Stimulated activated naive CD4-positive, alpha-beta T cell (primary cell): Measurements from ENCODE around the gene MGAT4A.
A peak's percentile ranks its signal among the peaks of the same experiment; 100 is the strongest.

ENCODE experiments used
- DNase-seq, 6 experiments: peaks; one replicate each; lab custom pipeline; 2025; lab: John Stamatoyannopoulos, UW

MGAT4A gene

DNA sequence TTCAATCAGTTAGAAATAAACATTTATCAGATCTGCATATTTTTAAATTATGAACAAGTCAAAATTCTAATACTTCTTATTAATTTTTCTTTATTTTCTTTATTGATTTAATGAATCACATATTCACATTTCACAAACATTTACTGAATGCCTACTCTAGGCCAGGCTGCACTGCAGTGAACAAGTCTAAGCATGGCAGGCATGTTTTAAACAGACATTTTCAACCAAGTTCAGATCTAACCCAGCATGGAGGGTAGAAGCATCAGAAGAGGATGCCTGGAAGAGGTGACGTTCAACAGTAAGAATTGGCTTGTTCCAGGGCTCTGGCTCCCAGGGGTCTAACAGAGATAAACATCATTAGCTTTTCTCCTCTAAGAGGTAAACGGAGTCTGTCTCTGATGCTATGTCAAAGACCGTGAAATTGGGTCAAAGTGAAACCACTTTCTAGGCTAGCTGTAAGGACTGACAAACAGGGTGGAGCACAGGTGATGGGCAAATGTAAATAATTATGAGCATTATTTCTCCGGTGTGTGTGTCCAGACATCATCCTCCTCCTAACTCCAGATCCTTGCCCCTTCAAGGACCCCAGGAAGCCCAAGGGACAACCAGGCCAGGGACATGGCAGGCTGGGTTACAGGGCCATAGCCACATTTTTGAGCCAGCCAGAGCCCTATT lies 72.0 kb downstream of the MGAT4A start:
- peak in 2 of 6 experiments; percentile 28 to 42 for DNase-seq

DNA sequence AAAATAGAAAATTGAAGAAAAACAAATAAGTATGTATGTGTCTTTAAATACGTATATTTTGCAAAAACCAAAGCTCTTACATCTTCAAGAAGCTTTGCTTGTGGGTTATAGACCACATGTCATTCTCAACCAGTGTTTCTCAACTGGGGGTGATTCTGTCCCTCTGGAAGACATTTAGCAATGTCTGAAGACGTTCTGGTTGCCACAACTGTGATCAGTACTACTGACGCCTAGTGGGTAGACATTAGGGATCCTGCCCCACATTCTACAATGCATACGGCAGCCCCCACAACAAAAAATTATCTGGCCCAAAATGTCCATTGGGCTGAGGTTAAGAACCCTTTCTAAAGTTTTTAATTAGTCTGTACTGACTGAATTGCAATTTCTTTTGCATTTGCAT lies 74.1 kb downstream of the MGAT4A start:
- DNase-seq = peak; percentile 16 to 70 (median 52)

DNA sequence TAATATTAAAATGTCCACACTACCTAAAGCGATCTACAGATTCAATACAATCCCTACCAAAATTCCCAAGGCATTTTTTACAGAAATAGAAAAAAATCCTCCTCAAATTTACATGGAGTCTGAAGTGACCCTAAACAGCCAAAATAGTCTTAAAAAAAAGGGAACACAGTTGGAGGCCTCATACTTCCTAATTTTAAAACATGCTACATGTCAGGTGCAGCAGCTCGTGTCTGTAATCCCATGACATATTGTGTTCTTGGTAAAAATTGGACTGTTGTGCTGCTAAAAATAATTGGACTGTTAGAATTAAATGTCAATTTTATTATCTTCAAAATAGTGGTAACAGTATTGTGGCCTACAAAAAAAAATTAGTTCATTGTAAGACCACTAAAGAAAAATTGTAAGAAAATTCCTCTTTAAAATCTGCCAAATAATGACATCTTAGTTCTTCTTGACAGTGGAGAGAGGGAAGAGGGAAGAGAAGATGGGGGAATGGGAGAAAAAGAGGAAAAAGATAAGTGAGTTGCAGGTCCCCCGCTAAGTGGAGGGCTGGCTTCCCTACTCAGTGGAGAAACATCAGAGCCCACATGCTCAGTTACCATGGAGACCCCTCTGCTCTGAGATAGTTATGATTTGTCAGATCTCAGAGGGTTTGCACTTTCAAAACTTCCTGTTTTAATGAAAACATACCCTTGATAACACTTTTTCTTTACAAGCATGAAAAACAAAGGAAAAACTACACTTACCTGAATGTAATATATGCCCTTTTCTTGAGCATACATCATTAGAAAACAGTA lies 76.0 kb downstream of the MGAT4A start:
- DNase-seq = peak in 5 of 6 experiments; percentile 42 to 72 (median 61)

DNA sequence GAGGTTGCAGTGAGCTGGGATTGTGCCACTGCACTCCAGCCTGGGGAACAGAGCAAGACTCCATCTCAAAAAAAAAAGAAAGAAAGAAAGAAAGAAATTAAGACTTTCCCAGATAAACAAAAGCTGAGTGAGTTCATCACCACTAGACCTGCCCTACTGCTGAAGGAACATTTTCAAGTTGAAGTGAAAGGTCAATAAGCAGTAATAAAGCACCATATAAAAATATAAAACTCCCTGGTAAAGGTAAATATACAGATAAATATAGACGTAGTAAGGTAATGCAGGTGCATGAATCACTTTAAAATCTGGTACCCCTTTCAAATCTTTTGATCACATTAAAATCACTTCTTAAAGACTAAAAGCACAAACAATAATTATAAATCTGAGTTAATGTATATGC lies 79.9 kb downstream of the MGAT4A start:
- DNase-seq = no peak

DNA sequence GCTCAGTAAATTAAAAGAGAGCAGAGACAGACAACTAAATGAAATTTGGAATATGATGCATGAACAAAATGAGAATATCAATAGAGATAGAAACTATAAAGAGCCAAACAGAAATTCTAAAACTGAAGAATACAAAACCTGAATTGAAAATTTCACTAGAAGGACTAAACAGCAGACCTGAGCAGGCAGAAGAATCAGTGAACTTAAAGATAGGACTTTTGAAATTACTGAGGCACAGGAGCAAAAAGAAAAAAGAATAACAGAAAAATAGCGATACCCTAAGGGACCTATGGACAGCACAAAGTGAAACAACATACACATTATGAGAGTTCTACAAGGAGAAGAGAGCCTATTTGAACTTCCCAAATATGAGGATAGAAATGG lies 80.9 kb downstream of the MGAT4A start:
- DNase-seq = no peak

DNA sequence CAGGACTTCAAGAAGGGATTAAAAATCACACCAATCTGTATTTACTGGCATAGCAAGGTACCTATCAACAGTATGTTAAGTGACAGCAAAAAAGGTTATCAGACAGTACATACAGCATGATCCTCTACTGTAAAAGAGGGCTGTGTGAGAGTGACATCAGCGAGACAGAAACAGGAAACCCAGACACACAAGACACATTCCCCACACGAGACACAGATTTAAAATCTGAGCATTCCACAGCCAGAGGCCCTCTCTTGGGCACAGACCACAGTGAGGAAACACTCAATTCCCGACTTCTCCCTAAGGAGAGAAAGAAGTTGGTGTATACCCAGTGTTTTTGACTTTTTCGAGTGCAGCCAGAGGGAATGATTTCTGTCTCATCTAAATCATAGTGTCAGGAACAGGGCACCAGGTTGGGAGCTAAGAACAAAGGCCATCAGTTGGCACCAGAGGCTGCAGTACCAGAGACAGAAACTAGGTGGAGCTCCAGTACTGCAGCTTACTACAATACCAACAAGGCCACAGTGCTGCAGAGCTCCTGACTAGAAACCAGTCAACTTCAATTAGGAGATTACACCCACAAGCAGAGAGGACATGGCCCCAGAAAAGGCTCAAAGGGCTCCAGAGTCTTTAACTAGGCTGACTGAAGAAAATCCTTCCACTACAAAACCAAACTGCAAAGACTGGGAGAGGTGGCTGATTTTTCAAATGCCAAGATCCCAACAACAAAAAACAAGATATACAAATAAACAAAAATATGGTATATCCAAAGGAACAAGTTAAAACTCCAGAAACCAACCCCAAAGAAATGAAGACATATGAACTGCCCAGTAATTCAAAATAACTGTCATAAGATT lies 81.6 kb downstream of the MGAT4A start:
- peak; percentile 58 to 87 (median 74) for DNase-seq

DNA sequence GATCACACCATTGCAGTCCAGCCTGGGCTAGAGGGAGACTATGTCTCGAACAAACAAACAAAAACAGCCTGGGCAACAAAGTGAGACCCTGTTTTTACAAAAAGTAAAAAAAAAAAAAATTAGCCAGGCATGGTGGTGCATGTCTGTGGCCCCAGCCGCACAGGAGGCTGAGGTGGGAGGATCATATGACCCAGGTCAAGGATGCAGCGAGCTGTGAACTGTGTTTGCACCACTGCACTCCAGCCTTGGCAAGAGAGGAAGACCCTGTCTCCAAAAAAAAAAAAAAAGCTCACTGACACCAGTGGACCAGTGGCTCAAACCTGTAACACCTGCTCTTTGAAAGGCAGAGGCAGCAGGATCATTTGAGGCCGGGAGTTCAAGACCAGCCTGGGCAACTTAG lies 82.5 kb downstream of the MGAT4A start:
- DNase-seq = no peak

DNA sequence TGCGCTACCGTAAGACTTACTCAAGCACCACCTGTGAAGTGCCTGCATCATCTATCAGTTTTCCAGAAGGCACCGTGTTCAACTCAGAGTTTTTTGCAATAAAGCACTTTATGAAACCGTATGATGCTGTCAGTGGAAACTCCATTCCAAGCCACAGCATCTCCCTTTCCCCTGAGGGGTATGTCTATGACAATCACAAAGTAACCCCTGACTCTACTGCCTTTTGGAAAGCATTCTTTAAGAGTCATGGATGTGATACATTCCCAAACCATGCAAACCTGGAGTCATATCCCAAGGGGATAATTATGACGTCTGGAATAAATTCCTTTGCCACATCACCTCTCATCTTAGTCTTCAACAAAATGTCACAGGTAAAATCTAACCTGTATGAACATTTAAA lies 83.3 kb downstream of the MGAT4A start:
- DNase-seq = no peak

DNA sequence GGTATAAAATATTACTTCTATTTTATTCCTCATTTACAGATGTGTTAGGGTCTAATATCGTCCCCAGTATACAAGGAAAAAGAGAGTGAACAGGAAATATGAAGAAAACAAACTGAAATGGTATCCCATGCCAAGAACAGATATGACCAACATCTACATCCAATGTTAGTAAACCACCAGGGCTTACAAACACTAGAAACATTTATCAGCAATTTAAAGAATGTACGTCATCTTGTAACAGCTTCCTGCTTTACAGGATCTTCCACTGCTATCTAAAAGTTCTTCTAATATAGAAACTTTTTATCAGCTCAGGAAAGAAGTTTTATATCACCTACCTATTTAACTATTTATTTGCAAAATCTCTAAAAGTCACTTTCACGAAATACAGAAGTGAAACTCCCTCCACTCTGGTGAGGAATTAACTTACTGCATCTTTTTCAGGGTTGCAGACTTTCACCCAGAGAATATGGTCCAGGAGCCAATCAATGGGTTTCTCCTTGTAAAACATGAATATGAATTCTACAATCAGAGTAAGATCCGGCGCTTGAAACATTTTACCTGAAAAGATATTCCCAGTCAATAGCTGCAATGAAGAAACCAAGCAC lies 87.3 kb downstream of the MGAT4A start:
- DNase-seq = no peak

DNA sequence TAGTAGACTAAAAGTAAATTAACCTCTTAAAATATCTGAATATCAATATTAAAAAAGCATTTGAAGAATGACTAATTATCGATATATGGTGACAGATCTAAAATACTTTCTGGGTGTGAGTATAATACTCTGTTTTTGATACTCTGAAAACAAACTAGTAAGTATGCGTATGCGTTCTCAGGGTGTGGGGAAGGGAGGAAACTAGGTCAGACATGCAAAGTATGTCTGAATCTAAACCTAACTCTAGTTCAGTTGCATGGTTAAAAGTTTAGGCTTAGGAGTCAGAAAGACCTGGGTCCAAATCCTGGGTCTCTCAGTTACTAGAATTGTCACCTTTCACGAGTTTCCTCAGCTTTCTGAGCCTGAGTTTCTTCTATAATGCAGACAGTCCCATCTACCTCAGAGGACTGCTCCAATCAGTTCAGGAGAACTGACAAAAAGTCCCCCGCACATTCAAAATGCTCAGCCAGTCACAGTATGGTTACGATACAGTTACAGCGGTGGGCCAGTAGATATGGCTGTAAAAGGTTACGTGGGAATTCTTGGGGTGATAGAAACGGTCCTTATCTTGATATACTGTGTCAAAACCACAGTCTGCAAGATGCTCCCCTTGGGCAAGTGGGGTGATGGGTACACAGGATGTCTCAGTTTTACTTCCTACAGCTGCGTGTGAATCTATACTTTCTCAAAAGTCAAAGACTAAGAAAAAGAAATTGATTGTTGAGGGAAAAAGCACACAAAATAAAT lies 93.4 kb downstream of the MGAT4A start:
- DNase-seq = peak in 5 of 6 experiments; percentile 26 to 63 (median 30)

DNA sequence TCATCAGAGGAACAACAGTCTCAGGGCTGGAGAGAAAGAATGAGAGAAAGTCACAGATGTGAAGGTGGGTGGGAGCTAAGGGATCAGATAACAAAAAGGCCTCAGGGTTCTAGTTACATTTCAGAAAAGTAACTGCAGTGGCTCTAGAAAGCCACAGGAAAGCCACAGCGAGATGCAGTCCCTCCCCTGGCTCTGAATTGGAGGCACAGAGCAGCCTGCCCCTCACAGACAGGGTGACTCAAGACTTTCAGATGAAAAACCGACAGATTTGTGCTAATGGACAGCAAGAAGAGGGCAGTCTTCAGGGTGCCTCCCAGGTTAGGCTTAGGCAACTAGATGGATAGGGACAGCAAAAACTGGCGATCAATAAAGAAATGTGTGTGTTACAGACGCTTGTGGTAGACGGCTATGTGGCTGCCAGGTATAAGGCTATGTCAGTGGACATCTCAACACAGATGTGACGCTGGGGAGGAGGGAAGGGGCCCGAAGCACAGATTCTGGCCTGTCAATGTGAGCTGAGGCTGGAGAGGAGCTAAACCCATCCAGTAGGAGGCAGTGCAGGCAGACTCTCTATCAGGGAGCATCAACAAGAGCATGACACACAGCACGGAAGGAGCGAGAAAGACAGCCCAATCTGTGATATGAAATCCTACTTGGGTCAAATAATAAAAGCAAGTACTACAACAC lies 96.4 kb downstream of the MGAT4A start:
- DNase-seq = peak; percentile 7 to 46 (median 16)

DNA sequence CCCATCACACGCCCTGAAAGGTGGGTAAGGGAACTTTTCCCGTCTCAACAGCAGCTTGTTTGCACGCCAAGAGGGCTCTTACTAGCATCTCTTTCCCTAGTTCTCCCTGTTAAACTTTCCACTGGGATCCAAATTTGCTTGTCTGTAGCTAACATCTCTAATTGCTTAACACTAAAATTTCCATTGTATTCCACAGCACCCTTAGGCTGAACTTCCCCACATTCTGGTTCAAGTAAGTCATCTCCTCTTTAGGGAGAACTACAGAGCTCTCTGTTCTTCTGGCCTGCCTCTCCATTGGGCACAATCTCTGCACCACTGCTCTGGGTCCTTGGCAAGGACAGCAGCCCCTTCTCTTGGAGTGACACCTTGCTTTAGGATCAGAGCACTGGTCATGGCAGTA lies 98.6 kb downstream of the MGAT4A start:
- no peak for DNase-seq

DNA sequence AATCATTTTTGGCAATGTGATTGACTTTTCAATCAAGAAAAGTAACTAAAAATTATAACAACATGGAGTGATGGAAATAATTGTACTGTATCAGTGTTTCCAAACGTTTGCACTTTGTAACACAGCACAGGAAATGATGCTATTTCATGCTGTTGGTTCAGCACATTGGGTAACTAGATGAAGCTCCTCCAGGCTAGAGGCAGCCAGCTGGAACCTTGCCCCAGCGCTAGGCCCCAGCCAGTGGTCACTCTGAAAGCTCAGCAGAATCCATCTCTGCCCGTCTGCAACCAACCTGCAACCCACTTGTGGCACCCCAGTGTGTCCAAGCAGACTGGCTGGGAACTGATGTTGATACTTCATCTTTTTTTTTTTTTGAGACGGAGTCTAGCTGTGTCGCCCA lies 107.3 kb downstream of the MGAT4A start:
- DNase-seq = no peak

DNA sequence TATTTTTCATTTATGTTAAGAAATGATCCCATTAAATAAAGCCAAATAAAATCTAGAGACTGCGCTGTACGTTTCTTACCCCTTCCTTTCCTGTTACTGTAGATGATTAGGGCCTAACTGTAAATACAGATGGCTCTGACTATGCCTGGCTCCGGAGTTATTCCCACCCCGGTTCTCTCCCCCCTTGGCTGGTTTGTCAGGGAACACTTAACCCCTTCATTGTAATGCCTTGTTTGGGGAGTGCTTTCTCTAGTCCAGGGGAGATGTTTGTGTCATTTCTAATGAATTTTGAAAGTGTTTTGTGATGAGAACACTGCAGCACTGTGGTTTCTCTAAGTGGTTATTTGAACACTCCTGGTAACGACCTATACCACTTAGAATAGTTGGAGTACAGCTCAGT lies 113.8 kb downstream of the MGAT4A start:
- DNase-seq = peak in 1 of 6 experiments; percentile 47

DNA sequence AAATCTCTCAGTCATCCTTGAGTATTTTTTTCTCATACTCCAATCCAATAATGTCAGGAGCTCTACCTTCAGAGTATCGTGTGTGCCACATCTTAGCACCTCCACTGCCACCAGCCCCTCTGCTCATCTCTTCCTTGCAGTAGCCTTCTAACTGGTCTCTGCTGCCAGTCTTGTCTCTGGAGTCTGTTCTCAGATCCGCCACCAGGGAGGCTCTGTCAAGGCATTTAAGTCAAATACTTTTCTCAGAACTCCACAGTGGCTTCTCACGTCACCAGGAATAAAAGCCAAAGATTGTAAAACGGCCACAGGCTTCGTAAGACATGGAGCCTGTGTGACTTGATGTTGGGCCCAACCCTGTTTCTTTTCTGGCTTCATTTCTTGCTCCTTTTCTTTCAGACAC lies 115.5 kb downstream of the MGAT4A start:
- DNase-seq = no peak

DNA sequence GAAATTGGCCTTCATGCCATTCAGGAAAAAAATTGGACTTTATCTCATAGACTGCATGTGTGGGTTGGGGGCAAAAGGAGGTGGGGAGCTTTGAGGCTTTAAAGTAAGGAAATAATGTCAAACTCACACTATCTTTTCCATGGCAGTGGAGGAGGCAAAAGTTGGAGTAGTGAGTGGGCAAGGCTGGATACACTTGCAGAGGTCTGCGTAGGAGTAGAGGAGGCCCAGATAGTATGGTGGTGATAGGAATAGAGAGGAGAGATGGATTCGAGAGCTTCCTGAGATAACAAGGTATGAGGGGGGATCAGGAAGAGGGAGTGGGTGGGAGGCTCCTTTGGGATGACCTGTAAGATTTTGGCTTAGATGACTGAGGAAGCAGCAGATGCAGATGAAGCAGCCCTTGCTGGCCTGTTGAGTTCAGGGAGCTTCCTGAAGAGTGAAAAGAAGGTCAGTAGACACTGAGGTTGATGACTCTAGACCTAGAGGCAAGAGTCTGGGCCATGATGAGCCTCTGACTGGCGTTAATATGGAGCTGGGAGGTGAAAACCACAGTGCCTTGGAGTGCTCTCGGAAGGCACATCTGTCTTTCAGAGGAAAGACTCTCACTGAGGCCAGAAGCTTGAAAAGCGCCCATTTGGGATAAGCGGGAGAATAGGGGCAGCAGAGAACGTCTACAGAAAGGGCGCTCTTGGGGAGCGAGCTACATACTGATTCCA lies 116.8 kb downstream of the MGAT4A start:
- no peak for DNase-seq

DNA sequence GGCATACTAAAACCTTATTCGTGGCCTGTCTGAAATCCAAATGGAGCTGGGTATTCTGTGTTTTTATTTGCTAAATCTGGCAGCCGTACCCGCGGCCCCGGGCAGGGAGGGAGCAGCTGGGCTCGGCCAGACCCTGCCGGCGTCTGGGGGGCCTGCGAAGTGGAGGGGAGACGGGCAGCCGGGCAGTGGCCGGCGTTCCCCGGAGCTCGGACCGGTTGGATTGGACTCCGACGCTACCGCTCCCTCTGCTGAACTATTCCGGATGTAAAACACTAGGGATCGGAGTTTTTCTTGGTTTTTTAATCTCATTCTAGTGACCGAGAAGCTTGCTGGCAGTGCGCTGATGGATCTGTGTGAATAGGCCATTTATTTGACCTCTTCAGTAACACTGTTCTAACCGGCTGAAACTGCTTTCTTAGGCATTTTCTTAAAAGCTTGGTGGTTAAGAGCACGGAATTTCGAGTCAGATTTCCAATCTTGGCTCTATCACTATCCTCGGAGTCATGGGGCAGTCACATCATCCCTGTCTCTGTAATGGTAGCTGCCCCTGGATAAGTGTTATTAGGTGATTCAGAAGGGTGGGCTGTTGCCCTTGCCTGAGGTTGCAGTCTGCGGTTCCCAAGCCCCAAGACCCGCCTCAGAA lies 121.8 kb downstream of the MGAT4A start:
- DNase-seq = peak in 1 of 6 experiments; percentile 11

DNA sequence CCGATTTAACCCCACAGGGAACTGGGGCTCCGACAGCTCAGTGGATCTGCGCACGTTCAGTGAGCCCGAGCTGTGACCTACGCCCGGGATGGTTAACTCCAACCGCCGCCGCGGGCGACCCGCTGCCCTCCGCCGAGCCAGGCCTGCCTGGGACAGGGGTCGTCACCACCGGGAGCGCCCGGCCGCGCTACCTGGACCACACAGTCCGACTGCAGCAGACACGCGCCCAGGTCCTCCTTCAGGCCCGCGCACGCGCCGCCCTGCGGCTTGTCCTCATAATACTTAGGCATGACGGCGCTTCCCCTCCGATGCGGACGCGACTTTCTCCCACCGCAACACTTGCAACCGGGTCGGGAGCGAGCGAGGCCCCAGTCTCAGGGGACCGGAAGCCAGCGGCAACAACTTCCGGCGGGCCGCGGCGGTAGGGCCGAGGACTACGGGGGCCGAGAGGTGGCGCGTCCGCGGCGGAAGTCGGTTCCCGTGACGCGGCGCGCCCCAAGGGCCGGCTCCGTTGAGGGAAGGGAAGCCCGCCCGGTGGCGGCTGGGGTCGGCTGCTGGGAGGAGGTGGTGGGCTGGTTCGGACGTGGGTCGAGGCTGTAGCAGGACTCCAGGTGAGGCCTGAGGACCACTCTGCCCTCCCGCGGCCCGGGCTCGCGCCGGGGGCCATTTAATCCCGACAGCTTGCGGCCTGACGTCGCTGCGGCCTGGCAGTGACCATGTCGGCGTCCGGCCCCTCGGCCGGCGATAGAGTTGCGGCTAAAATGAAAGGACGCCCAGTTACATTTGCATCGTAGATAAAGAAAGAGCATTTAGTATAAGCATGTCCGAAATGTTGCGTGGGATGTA lies 122.6 kb downstream of the MGAT4A start, which contains the start of the genes COA5 and UNC50:
COA5 (minus strand) TSS at position 397 of the 846 bp plus-strand sequence; CDS start at position 290, 107 bp downstream.
UNC50 (plus strand) TSS at position 474 of the 846 bp plus-strand sequence. CDS start 1,171 bp downstream, outside the sequence.
- DNase-seq = peak; percentile 76 to 88 (median 83)
